ENCODE measurements around the gene SLC9A8.

DNA sequence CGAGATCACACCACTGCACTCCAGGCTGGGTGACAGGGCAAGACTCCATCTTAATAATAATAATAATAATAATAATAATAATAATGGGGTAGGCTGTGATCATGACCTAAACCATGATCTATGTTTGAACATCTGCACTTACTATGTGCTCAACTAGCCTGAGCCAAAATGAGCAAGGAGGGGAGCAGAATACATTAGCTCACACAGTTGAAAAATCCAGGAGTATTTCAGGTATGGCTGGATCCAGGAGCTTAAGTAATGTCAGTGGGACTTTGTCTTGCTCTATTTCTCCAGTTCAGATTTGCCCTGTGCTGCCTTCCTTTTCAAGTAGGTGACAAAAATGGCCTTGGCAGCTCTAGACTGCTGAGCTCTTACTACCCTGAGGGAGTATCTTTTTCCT is 32.7 kb upstream of the SLC9A8 start:
- TF ChIP-seq EZH2 (IDR thresholded peaks at IDR 0.05; ENCODE audit: borderline replicate concordance, insufficient read depth, low read length, poor library complexity, severe bottlenecking) = no peak
- TF ChIP-seq, protein P1, sequence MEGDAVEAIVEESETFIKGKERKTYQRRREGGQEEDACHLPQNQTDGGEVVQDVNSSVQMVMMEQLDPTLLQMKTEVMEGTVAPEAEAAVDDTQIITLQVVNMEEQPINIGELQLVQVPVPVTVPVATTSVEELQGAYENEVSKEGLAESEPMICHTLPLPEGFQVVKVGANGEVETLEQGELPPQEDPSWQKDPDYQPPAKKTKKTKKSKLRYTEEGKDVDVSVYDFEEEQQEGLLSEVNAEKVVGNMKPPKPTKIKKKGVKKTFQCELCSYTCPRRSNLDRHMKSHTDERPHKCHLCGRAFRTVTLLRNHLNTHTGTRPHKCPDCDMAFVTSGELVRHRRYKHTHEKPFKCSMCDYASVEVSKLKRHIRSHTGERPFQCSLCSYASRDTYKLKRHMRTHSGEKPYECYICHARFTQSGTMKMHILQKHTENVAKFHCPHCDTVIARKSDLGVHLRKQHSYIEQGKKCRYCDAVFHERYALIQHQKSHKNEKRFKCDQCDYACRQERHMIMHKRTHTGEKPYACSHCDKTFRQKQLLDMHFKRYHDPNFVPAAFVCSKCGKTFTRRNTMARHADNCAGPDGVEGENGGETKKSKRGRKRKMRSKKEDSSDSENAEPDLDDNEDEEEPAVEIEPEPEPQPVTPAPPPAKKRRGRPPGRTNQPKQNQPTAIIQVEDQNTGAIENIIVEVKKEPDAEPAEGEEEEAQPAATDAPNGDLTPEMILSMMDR (IDR thresholded peaks at IDR 0.05; ENCODE audit: poor library complexity, severe bottlenecking) = no peak
- TF ChIP-seq RAD21 (conservative IDR thresholded peaks at IDR 0.05) = no peak

Data from neural cell (in vitro differentiated cells).